Hematopoietic multipotent progenitor cell treated with erythropoietin and hydrocortisone succinate and interleukin-3 and kit ligand, for 15 days (in vitro differentiated cells): ENCODE data around the gene SLC25A41.

Experiments used
- DNase-seq: peaks from one replicate; pipeline ENCODE4 v3.0.0-alpha.2; 2015; ENCODE audit warnings: low spot score

The SLC25A41 gene

GRCh38 chr19:6433663-6434062, at the start of gene SLC25A41:
Gene SLC25A41, minus strand, starts transcription at chr19:6433763. Its CDS starts 70 bp downstream, at chr19:6433693.
- DNase-seq: no peak

DNA sequence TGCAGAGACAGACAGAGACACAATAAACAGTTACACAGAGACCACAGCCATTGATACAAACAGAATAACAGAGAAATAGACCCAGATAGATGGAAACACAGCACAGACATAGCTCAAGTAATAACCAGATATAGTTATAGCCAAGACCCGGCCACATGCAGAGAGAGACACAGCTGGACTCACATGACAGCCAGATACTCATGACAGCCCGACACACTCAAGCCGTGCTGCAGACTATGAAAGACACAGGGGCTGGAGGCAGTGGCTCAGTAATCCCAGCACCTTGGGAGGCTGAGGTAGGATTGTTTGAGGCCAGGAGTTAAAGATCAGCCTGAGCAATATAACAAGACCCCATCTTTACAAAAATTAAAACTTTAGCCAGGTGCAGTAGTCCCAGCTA, 49.7 kb upstream of the SLC25A41 start:
- no peak for DNase-seq

GRCh38 chr19:6482343-6482686, 48.8 kb upstream of the SLC25A41 start:
- no peak for DNase-seq

DNA sequence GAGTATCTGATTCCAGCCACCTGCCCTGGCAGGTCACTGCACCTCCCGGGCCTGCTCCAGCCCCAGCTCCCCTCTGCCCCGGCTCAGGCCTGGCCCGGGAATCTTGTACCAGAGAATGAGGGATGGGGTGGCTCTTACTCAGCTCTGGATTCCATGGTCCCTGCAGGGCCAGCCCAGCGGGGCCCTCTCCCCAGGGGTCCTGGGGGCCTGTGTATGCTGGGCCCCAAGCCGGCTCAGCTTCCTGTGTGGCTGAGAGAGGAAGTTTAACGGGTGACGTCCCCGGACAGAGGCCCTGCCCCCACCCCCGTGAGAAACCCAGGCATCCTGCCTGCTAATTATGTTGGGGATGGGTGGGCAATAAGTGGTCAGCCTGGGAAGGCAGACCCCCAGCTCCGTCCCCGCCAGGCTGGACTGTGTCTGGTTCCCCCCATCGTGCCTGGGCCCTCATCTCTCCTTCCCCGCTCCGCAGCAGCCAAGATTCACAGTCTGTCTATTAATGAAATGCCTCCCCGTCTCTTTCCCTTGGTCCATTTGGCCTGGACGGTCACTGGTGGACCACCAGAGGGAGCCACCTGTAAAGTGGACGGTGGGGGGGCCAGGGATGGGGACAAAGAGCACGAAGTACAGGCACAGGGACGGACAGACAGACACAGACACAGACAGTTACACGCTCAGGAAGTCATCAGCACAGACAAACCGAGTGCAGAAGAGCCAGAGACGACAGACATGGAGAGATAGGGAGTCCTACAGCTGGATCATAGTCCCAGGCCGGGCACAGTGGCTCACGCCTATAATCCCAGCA, 48.2 kb upstream of the SLC25A41 start, which contains the start of gene DENND1C:
Gene DENND1C, minus strand, starts transcription at position 247 of the 802 bp plus-strand sequence. Its CDS starts 92 bp downstream, at position 155.
- DNase-seq: no peak

DNA sequence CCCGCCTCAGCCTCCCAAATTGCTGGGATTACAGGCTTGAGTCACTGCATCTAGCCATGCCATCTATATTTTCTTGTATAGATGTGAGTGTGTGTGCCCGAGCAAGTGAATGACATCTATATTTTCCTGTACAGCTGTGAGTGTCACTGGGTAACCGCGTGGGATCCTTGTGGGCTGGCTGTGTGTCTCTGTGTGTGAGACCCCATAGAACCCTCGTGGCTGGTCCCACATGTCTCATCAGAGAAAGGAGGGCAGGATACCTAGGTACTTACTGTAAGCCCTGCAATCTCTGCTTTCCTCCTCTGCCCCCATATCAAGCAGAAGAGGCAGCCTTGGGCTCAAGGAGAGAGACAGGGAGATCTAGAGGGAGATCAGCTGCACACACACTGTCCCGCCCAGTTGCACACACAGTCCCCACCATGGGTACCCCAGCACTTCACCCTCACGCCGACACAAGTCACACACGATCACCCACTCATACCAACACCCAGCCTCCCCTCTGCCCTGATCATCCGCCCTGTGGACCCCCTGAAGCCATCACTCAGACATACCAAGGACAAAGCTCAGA, 47.4 kb upstream of the SLC25A41 start:
- no peak for DNase-seq

- DNase-seq: no peak
These were observed 46.4 kb upstream of the SLC25A41 start for GRCh38 chr19:6479836-6480398.

DNA sequence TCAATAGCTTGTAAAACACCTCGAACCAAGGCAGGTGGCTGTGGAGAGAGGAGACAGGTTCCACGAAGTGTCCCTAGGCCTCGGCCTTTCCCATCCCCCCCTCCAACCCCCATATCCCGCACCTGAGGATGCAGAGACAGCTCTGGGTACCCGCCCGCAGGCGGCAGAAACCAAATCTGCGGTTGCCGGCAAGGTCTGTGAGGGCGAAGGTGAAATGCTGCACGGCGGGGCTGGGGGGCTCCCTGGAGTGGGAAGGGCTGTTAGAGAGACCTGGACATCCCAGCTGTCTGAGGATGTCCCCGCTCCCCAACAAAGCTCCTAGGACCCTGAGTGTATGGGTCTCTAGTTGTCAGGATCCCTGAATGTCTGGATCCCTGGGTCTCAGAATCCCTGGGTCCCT, 45.3 kb upstream of the SLC25A41 start:
- DNase-seq: no peak

DNA sequence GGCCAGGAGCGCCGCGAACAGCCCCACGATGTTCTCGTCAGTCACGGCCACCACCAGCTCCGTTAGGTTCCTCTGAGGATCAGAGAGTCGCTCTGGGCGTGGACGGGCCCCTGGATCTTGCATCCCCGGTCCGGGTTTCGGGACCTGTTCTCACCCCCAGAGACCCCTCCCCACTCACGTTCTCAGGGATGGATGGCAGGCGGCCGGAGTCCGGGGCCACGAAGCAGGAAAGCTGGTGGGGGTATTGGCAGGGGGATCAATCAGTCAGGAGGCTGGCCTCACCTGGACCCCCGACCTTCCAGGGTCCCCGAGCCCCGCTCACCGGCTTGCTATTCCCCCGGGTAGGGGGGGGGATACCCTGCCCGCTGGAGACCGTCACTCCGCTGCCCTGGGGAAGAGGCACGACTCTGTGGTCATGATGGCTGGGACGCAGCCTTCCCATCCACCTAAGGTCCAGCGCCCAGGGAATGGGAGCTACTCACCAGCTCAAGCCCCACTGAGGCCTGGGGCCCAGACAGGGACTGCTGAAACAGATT, 43.4 kb upstream of the SLC25A41 start:
- no peak for DNase-seq

DNA sequence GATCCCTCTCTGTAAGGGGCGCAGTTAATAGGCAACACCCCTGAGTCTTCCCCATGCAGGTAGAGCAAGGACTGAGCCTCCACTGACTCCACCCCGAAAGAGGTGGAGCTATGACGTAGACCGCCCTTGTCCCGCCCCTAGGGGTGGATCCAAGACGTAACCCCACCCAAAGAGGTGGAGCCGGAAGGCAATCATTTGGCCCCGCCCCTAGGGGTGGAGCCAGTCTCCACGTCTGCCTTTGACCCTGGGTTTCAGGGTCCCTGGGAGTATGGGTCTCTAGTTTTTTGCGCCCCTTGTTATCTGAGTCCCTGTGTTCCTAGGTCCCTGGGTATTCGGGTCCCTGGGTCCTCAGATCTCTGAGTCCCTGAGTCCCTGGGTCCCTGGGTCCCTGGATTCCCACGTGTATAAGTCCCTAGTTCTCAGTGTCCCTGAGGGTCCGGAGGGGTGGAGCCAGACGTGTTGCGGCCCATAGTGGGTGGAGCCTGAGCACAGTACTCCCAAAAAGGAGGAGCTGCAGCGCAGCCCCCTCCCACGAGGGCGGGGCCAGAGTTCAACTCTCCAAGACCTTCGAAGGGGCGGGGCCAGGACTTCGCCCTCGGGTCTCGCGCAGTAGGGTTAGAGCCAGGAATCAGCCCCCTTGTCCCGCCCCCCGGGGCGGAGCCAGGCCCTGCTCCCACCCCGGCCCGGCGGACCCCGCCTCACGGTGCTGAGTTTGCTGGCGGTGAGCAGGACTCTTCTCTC, 42.8 kb upstream of the SLC25A41 start:
- peak; percentile 45 for DNase-seq

- no peak for DNase-seq
These were observed 42.0 kb upstream of the SLC25A41 start for GRCh38 chr19:6475321-6476108.

DNA sequence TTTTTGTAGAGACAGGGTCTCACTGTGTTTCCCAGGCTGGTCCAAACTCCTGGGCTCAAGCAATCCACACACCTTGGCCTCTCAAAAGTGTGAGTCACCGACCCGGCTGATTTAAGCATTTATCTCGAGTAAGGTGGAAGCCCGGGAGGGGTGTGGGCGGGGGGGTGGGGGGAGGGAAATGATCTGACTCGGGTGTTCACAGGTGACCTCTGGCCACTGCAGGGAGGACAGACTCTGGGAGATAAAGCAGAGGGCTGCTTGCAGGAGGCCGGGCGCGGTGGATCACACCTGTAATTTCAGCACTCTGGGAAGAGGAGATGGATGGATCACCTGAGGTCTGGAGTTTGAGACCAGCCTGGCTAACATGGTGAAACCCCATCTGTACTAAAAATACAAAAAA, 40.1 kb upstream of the SLC25A41 start:
- no peak for DNase-seq

GRCh38 chr19:6472713-6473112, 39.1 kb upstream of the SLC25A41 start:
- no peak for DNase-seq

- no peak for DNase-seq
These were observed 37.5 kb upstream of the SLC25A41 start for GRCh38 chr19:6471076-6471475.

- no peak for DNase-seq
These were observed 36.6 kb upstream of the SLC25A41 start for GRCh38 chr19:6470173-6470572.

DNA sequence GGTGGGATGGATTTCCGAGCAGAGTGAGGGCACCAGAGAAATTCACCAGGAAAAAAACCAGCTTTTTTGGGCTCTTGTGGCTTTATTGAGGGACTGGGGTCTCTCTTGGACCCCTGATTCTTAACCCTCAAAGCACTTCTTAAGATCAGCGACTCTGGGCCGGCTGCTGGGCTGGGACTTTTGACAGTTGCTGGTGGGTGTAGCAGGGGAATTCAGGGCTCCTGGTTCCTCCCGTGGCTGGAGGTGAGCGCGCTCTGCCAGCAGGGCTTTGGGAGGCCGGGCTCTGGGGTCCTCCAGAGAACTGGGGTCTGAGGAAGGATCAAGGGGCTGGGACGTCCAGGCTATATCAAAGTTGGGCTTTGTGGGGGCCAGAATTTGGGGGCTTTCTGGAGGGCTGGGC, 33.8 kb upstream of the SLC25A41 start:
- DNase-seq: no peak

- no peak for DNase-seq
These were observed 33.1 kb upstream of the SLC25A41 start for GRCh38 chr19:6466526-6467248.

- DNase-seq: no peak
These were observed 32.1 kb upstream of the SLC25A41 start for GRCh38 chr19:6465663-6466062.

DNA sequence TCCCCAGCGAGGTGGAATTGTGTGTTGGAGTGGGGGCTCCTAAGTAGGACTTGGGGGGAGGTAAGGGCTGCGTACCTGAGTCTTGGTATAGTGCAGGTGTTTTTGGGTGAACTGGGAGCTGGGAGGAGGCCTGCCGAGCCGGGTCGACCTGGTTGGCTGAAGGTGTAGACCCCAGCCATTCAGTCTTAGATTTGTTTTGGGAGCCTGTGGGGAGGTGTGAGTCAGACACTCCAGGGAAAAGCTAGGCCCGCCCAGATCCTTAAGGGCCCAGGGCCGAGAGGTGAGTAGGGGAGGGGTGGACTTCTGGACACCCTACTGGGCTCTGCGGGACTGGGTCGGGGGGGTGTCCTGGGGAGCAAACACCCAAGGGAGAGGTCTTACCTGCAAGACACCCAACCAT, 31.4 kb upstream of the SLC25A41 start:
- DNase-seq: no peak

DNA sequence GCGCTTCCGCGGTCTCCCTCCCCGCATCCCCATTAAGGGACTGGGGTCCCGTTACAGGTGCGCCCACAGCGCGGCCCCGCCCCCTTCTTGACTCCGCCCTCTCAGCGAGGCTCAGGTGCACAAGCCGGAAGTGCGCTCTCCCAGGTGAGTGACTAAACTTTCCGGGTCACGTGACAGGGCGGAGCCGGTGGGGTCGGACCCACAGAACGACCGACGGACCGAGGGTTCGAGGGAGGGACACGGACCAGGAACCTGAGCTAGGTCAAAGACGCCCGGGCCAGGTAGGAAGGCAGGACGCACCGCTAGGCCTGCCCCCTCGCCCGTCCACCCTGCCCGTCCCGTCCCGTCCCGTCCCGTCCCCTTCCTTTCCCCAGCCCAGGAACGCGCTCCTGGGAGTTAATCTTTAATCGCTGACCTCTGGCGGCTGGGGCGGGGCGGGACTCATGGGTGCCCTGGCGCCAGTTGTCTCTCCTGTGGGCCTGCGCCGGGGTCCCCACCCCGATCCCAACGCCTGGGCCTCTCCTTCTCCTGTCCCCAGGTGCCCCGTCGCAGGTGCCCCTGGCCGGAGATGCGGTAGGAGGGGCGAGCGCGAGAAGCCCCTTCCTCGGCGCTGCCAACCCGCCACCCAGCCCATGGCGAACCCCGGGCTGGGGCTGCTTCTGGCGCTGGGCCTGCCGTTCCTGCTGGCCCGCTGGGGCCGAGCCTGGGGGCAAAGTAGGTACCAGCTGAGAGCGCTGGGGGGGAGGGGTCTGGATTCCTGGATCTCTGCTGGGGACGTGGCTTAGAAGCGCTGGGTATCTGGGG, 30.7 kb upstream of the SLC25A41 start, which contains the start of gene CRB3:
Gene CRB3, plus strand, starts transcription at position 202 of the 804 bp plus-strand sequence. Its CDS starts 431 bp downstream, at position 633.
- DNase-seq: no peak
